NCI-H2227 (cell line): ENCODE data around the gene COL7A1.

Source experiments
- DNase-seq: peaks from one replicate; lab custom pipeline; 2025; ENCODE audit not compliant: unreplicated experiment; lab: John Stamatoyannopoulos, UW

Gene COL7A1

DNA sequence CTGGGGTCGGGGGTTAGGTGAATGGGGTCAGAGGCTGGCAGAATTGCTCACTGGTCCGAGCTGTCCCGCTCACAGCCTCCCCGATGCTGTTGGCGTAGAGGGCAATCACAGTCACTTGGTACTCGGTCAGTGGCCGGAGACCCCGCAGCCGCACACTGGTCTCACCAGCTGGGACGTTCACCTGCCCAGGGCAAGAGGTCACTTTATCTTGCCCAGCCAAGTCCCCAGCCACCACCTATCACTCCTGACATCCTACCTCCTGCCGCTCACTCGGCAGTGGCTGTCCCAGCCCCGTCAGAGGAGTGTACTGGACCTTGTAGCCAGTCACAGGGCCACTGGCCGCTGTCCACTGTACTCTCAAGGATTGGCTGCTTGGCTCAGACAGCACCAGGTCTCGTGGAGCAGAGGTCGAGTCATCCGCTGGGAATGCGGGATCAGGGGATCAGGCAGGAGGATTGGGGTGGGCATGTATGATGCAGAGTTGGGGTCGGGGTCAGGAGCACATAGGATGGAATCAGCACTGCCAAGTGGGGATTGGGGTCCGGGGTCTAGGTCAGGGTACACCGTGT is 2.5 kb downstream of the COL7A1 start:
- no peak for DNase-seq

DNA sequence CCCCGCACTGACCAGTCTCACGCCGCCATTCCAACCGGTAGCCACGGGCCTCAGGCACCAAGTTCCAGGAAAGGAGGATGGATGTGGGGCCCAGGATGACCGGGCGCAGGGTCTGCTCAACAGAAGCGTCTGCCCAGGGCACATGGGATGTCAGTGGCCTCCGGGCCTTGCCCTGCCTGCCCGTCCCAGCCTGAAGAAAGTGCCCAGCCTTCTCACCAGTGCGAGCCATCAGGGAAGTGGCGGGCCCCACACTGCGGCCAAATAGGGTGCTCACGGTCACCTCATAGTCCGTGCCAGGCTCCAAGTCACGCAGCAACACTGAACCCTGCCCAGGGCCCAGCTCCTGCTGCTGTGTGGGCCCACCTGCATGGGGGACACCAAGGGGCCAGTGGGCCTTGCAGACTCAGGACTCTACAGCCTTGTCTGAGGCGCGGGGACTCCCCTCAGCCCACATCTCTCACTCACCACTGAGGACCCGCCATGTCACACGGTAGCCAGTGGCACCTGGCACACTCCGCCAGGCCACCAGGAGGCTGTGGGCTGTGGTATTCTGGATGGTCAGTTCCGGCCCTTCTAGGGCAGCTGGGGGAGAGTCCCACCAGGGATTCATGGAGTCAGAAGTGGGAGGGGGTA is 3.1 kb downstream of the COL7A1 start:
- no peak for DNase-seq

DNA sequence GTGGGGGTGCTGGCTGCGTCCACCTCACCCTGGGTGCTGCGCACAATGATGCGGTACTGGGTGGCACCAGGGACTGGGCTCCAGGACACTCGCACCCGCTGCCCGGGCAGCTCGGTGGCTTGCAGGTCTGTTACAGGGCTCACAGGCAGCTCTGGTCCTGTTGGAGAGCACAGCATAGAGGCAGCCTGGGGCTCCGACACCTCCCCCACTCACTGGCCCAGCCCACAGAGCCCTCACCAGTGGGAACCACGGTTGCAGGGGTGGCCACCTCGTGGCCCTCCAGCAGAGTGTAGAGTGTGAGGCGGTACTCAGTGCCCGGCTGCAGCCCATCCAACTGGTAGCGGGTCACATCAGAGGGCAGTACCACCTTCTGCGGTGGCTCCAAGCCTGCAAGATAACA is 3.7 kb downstream of the COL7A1 start:
- DNase-seq: no peak

DNA sequence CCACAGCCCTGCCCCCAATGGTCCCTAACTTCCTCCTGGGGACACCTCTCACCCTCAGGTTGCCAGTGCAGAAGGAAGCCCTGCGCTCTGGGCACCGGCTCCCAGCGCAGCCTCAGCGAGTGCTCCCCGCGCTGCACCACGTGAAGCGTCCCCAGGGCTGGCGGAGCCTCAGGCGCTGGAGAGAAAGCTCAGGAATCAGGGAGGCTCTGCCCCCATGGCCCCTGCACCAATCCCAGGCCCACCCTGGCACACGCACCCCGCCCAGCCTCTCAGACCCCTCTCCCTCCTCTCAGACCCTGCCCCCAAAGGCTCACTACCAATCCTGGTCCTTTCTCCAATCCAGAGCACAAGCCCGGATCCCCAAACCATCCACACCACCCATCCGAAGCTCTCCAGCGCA is 6.9 kb downstream of the COL7A1 start:
- DNase-seq: no peak

DNA sequence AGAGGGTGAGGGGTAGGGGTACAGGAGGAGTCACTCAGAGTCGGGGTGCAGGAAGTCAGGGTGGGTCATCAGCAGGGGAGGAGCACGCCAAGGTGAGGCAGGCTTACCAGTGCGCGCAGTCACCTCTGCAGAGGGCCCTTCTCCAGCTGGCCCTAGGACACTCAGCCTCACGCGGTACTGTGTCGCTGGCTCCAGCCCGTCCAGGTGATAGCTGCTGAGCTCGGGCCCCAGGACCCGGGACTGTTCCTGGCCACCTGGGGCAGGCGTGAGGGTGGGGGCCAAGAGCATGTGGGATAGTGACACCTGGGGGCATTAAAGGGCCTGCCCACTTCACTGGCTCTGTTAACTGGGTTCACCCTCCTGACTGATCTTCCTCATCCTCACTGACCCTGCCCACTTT is 7.4 kb downstream of the COL7A1 start:
- no peak for DNase-seq

DNA sequence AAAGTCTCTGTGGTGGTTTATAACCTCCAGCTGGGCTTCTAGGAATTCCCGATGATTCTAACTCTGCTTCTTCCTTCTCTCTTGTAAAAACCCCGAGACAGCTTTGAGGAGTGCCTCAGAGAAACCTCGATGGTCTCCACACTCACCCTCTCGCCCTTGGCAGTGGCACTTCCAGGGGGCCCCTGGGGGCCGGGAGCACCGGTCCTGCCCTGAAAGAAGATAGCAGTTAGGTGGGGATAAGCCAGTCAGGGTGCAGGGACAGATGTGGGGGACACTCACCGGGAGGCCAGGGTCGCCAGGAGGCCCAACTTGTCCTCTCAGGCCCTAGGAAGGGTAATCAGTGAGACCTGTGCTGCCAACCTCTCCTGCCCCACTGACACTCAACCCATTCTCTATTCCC is 9.7 kb downstream of the COL7A1 start:
- DNase-seq: no peak

DNA sequence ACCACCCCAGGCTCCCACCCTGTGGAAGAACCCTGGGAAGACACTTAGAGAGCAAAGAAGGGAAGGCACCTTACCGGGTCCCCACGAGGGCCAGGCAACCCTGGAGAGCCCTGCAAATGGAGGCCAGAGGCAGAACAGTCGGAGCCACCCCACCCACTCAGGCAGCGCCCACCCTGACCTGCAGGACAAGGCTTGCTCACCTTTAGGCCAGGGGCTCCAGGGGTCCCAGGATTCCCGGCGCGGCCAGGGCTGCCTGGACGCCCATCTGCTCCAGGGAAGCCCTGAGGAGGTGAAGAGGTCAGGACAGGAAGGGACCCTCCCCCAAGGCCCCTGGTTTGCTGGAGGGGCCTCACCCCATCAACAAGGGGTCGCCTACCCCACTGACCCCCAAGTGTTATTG is 10.3 kb downstream of the COL7A1 start:
- DNase-seq: no peak

DNA sequence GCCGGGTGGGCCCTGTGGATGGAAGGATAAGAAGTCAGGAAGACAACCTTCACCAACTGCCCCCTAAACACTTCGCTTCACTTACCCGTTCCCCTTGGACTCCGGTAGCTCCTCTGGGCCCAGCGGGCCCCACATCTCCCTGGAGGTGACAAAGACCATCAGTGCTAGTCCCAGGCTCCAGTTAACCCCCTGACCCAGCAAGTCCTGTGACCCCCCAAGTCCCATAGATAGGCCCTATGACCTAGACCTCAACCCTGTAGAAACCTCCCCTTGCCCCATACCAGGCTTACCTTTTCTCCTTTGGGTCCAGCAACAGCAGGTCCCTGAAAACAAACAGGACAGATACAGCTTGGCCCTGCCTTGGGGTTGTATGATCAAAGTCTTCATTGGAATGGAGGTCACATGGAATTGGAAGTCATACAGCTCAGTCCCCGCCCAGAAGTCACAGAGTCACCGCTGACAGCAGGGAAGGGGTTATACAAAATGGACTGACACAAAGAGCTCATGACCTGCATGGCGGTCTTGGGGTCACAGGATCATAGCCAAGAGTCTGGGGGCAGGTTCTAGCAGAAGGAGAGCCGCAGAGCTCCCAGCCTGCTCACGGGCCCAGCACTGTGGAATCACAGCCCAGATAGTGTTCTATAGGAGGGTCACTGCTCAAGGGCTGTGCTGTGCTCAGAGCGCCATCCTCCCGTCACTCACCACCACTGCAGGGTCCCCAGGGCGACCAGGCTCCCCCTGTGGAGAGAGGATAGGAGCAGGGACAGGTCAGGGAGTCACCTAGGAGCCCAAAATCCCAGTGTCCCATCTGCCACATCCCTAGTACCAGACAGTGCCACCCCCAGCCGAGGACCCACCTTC is 13.3 kb downstream of the COL7A1 start:
- no peak for DNase-seq

DNA sequence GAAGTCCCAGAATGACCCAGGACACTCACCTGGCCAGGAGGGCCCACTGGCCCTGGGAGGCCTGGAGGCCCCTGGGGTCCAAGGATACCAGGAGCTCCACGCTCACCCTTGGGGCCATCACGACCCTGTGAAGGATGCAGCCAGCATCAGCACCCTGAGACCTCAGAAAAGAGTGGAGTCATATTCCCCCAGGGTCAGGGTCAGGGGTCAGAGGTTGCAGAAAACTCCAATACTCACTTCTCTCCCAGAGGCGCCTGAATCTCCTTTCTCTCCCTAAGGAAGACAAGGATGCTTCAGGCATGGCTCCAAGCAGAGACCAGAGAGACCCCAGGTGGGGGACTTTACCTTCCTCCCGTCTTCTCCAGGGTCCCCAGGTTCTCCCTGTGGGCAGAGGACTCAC is 18.5 kb downstream of the COL7A1 start:
- DNase-seq: no peak

DNA sequence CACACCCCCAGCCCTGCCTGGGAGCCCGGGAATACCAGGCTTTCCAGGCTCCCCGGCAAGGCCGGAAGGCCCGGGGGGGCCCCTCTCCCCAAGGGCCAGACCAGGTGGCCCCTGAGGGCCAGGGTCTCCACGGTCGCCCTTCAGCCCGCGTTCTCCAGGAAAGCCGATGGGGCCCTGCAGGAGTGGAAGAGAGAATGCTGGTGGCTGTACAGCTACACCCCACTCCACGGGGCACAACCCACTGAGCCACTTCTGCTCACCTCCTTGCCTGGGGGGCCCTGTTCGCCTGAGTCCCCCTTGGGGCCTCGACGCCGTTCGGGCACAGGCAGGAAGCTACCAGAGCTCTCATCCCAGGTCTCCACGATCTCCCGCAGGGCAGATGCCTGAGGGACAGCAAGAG is 19.8 kb downstream of the COL7A1 start:
- no peak for DNase-seq

DNA sequence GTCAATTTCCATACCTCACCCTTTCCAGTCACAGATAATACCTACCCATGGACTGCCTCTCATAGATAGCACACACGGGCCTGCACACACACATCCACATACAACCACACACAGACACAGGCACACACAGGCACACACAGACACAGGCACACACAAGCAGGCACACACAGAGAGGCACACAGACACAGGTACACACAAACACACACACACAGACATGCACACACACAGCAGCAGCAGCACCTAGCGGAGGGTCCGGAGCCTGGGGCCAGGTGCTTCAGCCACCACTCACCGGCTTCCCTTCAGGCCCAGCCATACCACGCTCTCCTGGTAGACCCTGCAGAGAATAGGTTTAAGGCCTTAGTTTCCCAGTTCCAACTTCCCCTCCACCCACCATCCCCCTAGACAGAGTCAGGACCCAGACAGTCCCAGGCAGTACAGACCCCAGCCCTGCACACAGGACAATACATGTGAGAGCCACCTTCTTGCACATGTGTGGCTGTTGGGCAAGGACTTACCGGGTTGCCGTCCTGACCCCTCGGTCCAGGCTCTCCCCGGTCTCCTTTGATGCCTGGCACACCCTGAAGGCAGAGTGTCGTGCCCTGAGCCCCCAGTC is 21.1 kb downstream of the COL7A1 start:
- no peak for DNase-seq

DNA sequence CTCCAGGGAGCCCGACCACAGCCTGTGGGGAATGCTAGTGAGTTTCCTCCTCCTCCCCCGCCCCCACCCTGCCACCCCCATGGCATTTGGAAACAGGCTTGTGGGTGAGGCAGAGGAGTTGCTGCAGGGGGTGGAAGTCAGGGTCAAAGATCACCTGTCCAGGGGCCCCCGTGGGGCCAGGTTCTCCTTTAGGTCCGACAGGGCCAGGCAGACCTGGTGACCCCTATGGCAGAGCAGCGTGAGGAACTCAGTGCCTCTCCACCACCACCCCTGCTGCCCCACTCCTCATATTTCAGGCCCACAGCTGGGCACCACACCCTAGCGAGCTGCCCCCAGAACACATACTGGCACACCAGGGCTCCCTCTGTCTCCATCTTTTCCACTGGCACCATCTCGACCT is 22.6 kb downstream of the COL7A1 start:
- no peak for DNase-seq

DNA sequence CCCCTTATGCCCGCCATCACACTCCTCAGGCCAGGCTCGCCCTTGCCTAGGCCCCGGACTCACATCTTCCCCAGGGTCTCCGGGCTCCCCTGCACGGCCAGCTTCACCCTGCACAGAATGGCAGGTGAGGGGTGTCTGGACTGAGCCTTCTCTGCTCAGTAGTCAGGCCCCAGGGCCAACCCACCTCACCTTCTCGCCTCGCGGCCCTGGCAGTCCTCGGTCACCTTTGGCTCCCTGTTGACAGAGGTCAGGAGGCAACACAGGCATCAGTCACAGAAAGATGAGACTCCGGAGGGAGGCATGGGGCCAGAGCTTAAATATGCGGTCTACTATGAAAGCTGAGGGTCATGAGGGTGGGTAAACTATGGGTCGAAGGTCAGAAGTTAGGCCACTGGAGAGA is 23.2 kb downstream of the COL7A1 start:
- DNase-seq: no peak

DNA sequence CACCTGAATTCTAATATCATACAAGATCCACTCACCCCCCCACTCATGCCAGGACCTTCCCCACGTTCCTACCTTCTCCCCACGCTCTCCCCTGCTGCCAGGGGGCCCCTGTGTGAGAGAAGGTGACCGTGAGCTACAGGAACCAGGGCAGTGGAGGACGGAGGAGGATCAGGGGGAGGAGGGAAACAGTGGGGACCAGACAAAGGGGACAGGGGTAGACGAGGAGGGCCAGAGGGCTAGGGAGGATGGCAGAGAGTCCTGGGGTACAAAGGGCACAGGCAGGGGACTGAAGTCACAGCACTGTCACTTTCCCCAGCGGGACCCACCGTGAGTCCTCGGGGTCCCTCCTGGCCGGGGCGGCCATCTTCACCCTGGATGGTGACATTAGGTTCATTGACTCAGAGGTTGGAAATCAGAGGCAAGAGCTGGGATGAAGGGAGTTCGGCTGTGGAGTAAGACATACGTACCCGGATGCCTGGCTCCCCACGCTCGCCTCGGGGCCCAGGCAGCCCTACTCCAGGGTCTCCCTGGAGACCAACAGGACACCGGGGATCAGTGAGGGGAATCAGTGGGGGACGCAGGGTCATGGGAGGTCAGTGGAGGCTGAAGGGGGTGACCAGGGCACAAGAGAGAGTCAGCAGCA is 25.2 kb downstream of the COL7A1 start:
- no peak for DNase-seq

DNA sequence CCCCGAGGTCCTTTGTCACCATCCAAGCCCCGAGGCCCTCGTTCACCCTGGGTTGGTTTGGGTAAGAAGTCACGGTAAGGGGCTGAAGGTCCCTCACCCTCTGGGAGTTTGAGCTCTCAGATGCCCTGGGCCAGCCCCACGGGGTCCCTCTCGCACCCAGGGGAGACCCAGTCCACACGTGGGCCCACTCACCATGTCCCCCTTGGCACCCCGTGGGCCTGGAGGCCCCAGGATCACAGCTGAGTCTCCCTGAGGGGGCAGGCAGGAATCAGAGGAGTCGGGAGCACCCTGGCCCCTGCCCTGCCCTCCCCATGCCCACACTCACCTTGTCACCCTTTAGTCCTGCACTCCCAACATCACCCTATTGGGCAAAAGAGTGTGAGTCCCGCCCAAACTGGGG is 25.7 kb downstream of the COL7A1 start:
- no peak for DNase-seq

DNA sequence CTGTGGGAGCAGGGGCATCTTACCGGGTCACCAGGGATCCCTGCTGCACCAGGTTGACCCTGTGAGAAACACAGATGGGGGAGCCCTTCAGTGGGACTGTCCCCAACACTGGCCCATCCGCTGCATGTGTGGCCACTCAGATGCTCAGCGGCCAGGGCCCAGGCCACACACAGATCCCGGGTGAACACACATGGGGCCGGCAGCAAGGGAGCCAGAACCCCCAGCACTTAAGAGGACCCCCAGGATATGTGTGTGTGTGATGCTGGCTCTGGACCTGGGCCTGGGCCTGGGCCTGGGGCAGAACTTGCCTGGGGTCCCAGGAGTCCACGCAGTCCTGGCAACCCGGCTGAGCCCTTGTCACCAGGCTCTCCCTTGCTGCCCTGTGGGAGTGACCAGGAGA is 26.7 kb downstream of the COL7A1 start:
- no peak for DNase-seq

DNA sequence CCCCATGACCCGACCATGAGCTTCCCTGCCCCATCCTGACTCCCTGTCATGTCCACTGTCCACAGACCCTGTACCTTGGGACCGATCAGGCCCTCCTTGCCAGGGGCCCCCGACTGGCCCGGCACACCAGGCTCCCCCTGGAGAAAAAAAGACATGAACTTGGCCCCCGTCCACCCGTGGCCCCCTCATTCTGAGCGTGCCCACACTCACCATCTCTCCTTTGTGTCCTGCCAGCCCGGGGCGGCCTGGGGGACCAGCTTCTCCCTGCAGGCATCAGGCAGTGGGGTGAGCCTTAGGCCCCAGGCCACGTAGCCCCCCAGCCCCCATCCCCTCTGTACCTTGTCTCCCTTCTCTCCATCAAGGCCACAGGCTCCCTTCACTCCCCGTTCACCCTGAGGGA is 27.6 kb downstream of the COL7A1 start:
- no peak for DNase-seq

DNA sequence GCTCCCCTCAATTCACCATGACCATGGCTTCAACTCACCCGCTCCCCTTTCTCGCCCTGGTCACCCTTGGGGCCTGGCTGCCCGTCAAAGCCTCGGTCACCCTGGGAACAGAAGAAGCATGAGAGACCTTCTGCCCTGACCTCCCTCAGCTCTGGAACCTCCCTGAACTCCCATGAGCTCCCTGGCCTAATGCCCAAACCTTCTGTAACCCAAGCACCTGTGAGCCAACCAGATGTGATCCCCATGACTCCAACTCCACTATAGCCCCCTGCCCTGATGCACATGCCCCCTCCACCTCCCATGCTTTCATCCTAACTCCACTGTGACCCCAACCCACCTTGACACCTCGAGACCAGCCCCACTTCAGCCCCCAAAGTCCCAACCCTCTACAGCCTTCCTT is 28.0 kb downstream of the COL7A1 start:
- DNase-seq: no peak

DNA sequence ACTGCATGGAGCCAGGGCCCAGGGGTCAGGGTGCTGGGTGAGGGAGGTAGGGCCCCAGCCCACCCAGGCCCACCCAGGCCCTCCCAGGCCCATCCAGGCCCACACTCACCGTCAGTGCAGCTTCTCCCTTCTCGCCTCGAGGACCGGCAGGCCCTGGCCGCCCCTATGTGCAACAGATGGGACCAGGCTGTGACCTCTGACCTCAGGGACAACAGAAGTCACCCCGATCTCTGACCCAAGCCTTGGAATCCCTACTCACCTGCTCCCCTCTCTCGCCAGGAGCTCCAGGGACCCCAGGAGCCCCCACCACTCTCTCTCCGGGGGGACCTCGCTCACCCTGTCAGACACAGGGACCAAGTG is 28.7 kb downstream of the COL7A1 start:
- DNase-seq: no peak

DNA sequence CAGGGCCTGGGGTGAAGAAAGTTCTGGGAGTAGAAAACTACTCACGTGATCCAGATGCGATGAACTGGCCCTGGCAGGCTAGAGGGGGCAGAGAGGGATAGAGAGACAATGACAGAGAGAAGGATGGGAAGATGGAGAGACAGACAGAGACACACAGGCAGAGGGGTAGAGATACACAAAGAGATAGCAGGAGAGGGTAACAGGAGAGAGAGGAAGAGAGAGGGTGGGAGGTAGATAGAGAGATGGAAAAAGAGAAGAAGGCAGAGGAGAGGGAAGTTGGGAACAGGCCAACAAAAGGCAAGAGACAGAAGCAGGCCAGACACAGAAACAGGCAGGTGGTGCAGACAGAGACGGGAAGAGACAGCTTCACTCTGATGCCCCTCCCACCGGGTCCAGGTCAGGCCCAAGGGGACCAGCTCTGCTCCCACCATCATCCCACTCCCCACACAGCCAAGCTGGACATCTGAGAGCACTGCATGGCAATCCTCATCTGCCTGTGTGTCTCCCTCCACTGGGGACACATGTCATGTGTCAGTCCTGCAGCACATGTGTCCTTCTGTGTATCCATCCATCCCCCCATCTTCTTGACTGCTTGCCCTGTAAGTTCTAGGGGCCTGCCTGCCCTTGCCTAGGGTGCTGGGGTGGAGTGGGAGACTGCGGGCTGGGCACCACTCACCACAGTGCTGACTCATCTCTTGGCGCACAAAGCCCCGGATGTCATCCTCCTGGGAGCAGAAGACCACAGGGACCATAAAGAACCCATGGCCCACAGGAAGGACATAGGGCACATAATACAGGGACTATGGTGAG is 29.3 kb downstream of the COL7A1 start:
- no peak for DNase-seq

DNA sequence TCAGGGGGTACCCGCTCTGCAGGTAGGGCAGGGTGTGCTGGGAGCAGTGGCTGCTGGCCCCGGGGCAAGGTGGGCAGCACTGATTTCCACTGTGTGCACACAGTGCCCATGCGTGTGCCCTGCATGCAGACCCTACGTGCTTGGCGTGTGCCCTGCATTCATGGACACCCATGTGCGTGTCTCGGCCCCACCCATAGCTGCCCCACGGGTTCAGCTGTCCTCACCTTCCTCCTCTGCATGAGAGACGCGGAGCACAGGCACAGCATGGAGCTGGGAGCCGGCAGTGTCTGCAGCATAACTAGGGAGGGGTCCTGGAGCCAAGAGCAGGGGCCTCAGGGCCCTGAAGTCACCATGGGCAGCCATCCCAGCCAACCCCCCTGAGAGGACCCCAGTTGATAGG is 29.9 kb downstream of the COL7A1 start:
- no peak for DNase-seq
